ENCODE data around the gene UBAC2.

Gene UBAC2

GRCh38 chr13:99293178-99293577 lies 92.5 kb downstream of the UBAC2 start:
- Histone ChIP-seq H3K27ac (ENCODE audit: poor library complexity, severe bottlenecking) (no peak overlapping the region), H3K27me3 (ENCODE audit: insufficient read depth, poor library complexity, severe bottlenecking) (no peaks in the 10 kb centered on the region), H3K4me3 (ENCODE audit: severe bottlenecking) (no peak overlapping the region), H3K36me3 (ENCODE audit: low read depth) (0 out of 2 replicates have a peak, but pooled peaks cover 4% of the 10 kb centered on the region), H3K9me3 (ENCODE audit: severe bottlenecking) (no peaks in the 10 kb centered on the region), H3K4me1 (ENCODE audit: insufficient read depth, poor library complexity, severe bottlenecking) (no peaks in the 10 kb centered on the region)
- DNase-seq (ENCODE audit: low spot score) (no peak), ATAC-seq (ENCODE audit: low read depth) (no peak)
- no peak for TF ChIP-seq CTCF (IDR thresholded peaks at IDR 0.05; ENCODE audit: poor library complexity, severe bottlenecking)

GRCh38 chr13:99294198-99294597 lies 93.5 kb downstream of the UBAC2 start:
- H3K27me3 ChIP-seq (ENCODE audit: insufficient read depth, poor library complexity, severe bottlenecking) = no peaks in the 10 kb centered on the region
- H3K4me3 ChIP-seq (ENCODE audit: severe bottlenecking) = no peak overlapping the region
- H3K27ac ChIP-seq (ENCODE audit: poor library complexity, severe bottlenecking) = no peak overlapping the region
- DNase-seq (ENCODE audit: low spot score) (no peak), ATAC-seq (ENCODE audit: low read depth) (no peak)
- TF ChIP-seq CTCF (IDR thresholded peaks at IDR 0.05; ENCODE audit: poor library complexity, severe bottlenecking) = no peak
- H3K4me1 ChIP-seq (ENCODE audit: insufficient read depth, poor library complexity, severe bottlenecking) = no peaks in the 10 kb centered on the region
- H3K9me3 ChIP-seq (ENCODE audit: severe bottlenecking) = no peaks in the 10 kb centered on the region
- H3K36me3 ChIP-seq (ENCODE audit: low read depth) = 0 out of 2 replicates have a peak, but pooled peaks cover 4% of the 10 kb centered on the region

GRCh38 chr13:99294958-99295357 lies 94.3 kb downstream of the UBAC2 start:
- H3K27me3 ChIP-seq (ENCODE audit: insufficient read depth, poor library complexity, severe bottlenecking) = no peaks in the 10 kb centered on the region
- H3K9me3 ChIP-seq (ENCODE audit: severe bottlenecking) = no peaks in the 10 kb centered on the region
- no peak for TF ChIP-seq CTCF (IDR thresholded peaks at IDR 0.05; ENCODE audit: poor library complexity, severe bottlenecking)
- H3K36me3 ChIP-seq (ENCODE audit: low read depth) = 0 out of 2 replicates have a peak, but pooled peaks cover 4% of the 10 kb centered on the region
- ATAC-seq (ENCODE audit: low read depth) (no peak), DNase-seq (ENCODE audit: low spot score) (no peak)
- H3K4me3 ChIP-seq (ENCODE audit: severe bottlenecking) = no peak overlapping the region
- no peaks in the 10 kb centered on the region for H3K4me1 ChIP-seq (ENCODE audit: insufficient read depth, poor library complexity, severe bottlenecking)
- H3K27ac ChIP-seq (ENCODE audit: poor library complexity, severe bottlenecking) = no peak overlapping the region

GRCh38 chr13:99295488-99296252 lies 95.0 kb downstream of the UBAC2 start:
- Histone ChIP-seq H3K36me3 (ENCODE audit: low read depth) (0 out of 2 replicates have a peak, but pooled peaks cover 4% of the 10 kb centered on the region), H3K4me3 (ENCODE audit: severe bottlenecking) (no peak overlapping the region), H3K27ac (ENCODE audit: poor library complexity, severe bottlenecking) (no peak overlapping the region), H3K4me1 (ENCODE audit: insufficient read depth, poor library complexity, severe bottlenecking) (no peaks in the 10 kb centered on the region), H3K9me3 (ENCODE audit: severe bottlenecking) (no peaks in the 10 kb centered on the region), H3K27me3 (ENCODE audit: insufficient read depth, poor library complexity, severe bottlenecking) (no peaks in the 10 kb centered on the region)
- DNase-seq (ENCODE audit: low spot score) (no peak), ATAC-seq (ENCODE audit: low read depth) (no peak)
- no peak for TF ChIP-seq CTCF (IDR thresholded peaks at IDR 0.05; ENCODE audit: poor library complexity, severe bottlenecking)

GRCh38 chr13:99296398-99296797 lies 95.7 kb downstream of the UBAC2 start:
- Histone ChIP-seq H3K4me1 (ENCODE audit: insufficient read depth, poor library complexity, severe bottlenecking) (no peaks in the 10 kb centered on the region), H3K9me3 (ENCODE audit: severe bottlenecking) (no peaks in the 10 kb centered on the region), H3K4me3 (ENCODE audit: severe bottlenecking) (no peak overlapping the region), H3K27me3 (ENCODE audit: insufficient read depth, poor library complexity, severe bottlenecking) (no peaks in the 10 kb centered on the region), H3K36me3 (ENCODE audit: low read depth) (0 out of 2 replicates have a peak, but pooled peaks cover 4% of the 10 kb centered on the region), H3K27ac (ENCODE audit: poor library complexity, severe bottlenecking) (no peak overlapping the region)
- no peak for TF ChIP-seq CTCF (IDR thresholded peaks at IDR 0.05; ENCODE audit: poor library complexity, severe bottlenecking)
- DNase-seq (ENCODE audit: low spot score) (no peak), ATAC-seq (ENCODE audit: low read depth) (no peak)
